ENCODE results near the gene SCAANT1. TPM values are rescaled to one million over a fixed set of nuclear protein-coding genes. Genes with fewer than 3 reads are reported as not detected.

Gene SCAANT1
- total RNA-seq, 2 donors from 2014 or later = 1.7 TPM; not detected in 1

DNA sequence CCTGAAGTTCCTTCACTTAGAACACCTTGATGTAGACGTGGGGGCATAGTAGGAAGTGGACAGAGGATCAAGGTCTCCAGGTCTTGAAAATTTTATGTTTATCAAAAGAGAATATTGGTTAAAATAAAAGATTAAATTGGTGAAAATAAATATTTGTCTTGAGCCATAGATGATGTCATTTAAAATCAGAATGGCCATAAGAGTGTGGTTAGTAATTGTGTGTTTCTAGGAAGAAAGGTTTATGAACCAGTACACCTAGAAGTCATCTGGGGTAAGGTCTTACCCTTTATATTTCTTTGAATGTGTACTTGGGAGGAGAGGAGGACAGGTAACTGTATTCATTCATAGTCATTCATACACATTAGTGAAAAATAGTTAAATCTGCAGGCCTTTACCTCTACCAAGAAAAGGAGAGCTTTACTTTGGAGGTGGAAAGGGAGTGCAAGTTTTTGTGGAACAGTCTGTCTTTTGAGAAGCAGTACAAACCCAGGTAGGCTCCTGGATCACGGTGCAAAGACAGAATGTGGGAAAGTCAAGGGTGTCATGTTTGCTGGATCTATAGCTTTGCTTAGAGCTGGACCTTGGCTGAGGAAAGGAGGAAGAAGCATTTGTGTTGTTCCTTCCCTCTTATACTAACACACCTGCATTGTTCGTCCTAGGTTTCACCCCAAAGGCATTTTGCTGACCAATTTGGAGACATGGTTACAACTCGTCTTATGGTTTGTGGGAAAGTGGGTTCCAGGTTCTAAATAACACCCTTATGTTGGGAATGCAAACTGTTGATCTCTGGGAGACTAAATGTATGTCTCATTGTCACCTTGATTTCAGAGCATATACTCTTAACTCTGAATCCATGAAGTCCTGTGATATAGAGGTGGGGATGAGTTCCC is 6.2 kb downstream of the SCAANT1 start:
- H3K36me3 Mint-ChIP-seq (ENCODE audit: low read depth) = peaks cover 2% of the 10 kb centered on the region
- peak overlapping the region; percentile 53 for H3K27ac Mint-ChIP-seq
- no peaks in the 10 kb centered on the region for H3K9me3 ChIP-seq (ENCODE audit: control insufficient read depth, low read length, poor library complexity, severe bottlenecking)
- no peaks in the 10 kb centered on the region for H3K27me3 Mint-ChIP-seq
- ATAC-seq (no peak), DNase-seq (no peak)
- H3K4me3 Mint-ChIP-seq = no peak overlapping the region
- H3K4me1 Mint-ChIP-seq = peaks cover 9% of the 10 kb centered on the region

DNA sequence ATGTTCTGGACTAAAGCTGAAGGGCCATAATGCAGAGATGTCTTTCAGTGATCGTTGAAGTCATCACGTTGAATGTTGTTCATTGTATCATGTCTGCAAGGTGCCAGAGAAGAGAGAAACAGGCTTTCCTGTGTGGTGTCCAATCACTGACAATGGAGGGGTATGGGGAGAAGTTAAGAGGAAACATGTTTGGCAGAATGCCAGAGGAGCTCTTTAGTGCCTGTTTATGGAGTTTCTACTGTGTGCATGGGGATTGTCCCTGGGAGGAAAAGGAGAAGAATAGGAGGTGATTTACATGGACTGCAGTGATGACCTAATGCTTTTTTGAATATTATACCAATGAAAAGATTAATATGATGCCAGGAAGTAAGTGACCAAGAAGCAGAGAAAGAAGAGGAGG is 11.7 kb downstream of the SCAANT1 start:
- H3K27me3 Mint-ChIP-seq = no peaks in the 10 kb centered on the region
- H3K4me3 Mint-ChIP-seq = no peak overlapping the region
- no peaks in the 10 kb centered on the region for H3K9me3 ChIP-seq (ENCODE audit: control insufficient read depth, low read length, poor library complexity, severe bottlenecking)
- peak overlapping the region; percentile 64 for H3K27ac Mint-ChIP-seq
- DNase-seq = no peak
- H3K4me1 Mint-ChIP-seq = peaks cover 13% of the 10 kb centered on the region
- ATAC-seq = no peak
- H3K36me3 Mint-ChIP-seq (ENCODE audit: low read depth) = peaks cover 7% of the 10 kb centered on the region

DNA sequence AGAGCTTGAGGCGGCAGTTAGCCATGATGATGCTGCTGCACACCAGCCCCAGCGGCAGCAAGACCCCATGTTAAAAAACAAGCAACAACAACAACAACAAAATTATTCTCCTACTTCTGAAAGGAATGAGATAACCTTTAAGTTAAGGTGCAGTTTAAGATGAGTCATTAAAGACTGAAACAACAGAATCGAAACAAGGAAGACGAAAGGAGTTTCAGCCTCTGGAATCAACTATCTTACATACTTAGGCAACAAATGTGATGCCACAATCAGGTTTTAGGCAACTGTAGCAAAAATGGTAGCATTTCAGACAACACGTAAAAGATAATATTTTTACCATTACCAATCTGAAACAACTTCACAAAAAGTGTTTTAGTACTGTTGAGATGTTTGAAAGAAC is 12.2 kb downstream of the SCAANT1 start:
- Mint-ChIP-seq H3K27me3 (no peaks in the 10 kb centered on the region), H3K27ac (peak overlapping the region; percentile 64), H3K4me3 (no peak overlapping the region), H3K36me3 (ENCODE audit: low read depth) (peaks cover 7% of the 10 kb centered on the region), H3K4me1 (peaks cover 18% of the 10 kb centered on the region)
- no peaks in the 10 kb centered on the region for H3K9me3 ChIP-seq (ENCODE audit: control insufficient read depth, low read length, poor library complexity, severe bottlenecking)
- ATAC-seq (no peak), DNase-seq (no peak)

DNA sequence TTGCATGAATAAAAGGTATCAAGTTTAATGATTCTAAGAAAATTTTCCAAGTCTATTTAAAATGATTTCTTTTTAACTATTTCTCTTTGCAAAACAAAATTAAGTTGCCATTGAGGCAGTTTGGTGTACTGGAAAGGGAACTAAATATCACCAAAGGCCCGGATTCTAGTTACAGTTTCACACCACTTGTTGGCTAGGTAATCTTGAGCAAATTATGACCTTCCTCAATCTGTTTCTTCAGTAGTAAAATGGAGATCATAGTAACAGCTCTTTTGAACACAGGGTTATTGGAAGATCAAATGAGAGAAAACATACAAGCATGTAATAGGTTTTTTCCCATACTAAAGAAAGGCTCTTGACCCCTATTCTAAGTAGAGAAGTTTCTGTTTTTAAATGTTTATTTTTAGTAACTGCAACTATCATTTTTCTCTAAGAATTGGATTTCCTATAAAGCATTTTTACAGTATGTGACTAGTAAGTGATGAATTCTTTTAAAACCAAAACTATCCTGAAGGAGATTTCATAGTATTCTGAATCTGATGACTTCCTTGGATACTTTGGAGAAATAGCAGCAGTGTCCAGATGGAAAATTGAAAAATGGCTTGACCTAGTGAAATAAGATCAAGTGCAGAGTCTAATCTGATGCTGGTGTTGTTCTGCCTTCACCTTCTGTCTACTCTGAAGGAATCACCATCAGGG is 15.7 kb downstream of the SCAANT1 start:
- Mint-ChIP-seq H3K4me1 (peaks cover 39% of the 10 kb centered on the region), H3K27ac (peak overlapping the region; percentile 85)
- no peak for ATAC-seq

DNA sequence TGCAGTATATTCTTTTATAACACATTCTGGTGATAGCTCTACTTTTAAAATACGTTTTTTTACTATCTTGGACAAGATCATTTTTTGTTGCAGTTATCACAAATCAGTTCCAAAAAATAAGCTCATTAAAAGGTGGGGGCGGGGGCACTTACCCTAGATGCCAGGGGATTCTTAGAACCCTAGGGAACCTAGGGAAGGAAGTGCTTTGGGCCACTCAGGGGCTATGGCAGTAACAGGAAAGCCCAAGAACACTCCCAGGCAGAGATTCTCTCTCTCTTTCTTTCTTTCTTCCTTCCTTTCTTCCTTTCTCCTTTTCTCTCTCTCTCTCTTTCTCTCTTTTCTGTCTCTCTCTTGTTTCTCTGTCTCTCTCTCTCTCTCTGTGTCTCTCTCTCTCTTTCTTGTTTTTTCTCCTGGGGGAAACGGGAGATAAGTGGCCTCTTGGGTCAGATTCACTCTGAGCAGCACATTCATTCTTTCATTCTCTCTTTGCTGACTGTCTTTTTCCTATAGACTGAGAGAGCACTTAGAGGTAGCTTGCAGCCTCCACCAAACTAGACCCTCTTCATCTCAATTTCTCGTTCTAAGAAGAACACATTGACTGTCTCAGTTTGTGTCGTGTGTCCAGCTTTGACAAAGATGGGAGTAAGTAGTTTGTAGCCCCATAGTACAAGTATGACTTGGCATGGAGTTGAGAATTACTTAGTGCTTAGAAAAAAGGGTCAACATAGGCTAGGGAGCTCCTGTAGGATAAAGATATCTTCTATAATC is 16.6 kb downstream of the SCAANT1 start:
- Mint-ChIP-seq H3K27ac (peak overlapping the region; percentile 90), H3K4me1 (peaks cover 39% of the 10 kb centered on the region)
- ATAC-seq = no peak

More for the DNA sequence above, 15.7 kb downstream of the SCAANT1 start:
- H3K9me3 ChIP-seq (ENCODE audit: control insufficient read depth, low read length, poor library complexity, severe bottlenecking) = no peaks in the 10 kb centered on the region
- no peak overlapping the region for H3K4me3 Mint-ChIP-seq
- peaks cover 7% of the 10 kb centered on the region for H3K36me3 Mint-ChIP-seq (ENCODE audit: low read depth)
- no peak for DNase-seq
- no peaks in the 10 kb centered on the region for H3K27me3 Mint-ChIP-seq

DNA sequence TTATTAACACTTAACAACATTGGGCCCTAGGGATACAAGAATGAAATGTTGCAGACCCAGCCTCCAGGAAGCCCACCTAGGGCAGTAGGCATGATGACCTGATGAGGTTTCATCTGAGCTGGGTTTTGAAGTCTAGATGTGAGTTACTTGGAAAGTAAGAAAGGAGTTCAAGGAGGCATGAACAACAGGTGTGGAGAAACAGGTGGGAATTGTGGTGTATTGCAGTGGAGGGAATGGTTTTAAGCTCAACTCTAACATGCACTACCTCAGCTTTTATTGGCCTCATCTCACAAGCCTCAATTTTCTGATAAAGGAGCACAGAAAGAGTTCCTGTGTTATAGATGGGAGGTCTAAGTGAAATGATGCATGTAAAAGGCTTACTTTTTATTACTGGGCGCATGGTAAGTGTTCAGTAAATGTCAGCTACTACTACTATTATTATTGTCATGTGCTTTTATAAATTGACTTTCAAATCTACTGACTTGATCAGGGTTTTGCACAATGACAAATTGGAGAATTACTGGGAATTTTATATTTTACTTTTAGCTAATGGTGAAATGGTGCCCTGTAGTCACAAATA is 19.3 kb downstream of the SCAANT1 start:
- H3K4me3 Mint-ChIP-seq = no peak overlapping the region
- H3K4me1 Mint-ChIP-seq = peaks cover 37% of the 10 kb centered on the region
- no peak for DNase-seq
- H3K9me3 ChIP-seq (ENCODE audit: control insufficient read depth, low read length, poor library complexity, severe bottlenecking) = no peaks in the 10 kb centered on the region
- H3K27me3 Mint-ChIP-seq = no peaks in the 10 kb centered on the region
- no peaks in the 10 kb centered on the region for H3K36me3 Mint-ChIP-seq (ENCODE audit: low read depth)
- ATAC-seq = no peak
- H3K27ac Mint-ChIP-seq = no peak overlapping the region

More for the DNA sequence above, 16.6 kb downstream of the SCAANT1 start:
- no peaks in the 10 kb centered on the region for H3K27me3 Mint-ChIP-seq
- no peak for DNase-seq
- H3K9me3 ChIP-seq (ENCODE audit: control insufficient read depth, low read length, poor library complexity, severe bottlenecking) = no peaks in the 10 kb centered on the region
- peaks cover 4% of the 10 kb centered on the region for H3K36me3 Mint-ChIP-seq (ENCODE audit: low read depth)
- no peak overlapping the region for H3K4me3 Mint-ChIP-seq

DNA sequence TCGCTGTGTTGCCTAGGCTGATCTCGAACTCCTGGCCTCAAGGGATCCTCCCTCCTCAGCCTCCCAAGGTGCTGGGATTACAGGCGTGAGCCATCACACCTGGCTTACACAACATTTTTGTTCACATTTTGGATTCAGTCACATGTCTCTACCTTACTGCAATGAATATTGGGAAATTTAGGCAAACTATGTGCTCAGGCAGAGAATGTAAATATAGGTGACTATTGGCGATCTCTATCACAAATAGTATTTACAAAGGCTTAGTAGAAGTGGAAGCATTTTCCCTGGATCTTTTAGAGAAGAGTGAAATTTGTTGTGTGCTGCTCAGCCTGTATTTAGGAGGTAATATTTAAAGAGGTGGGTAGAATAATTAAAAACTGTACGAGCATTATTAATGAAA is 20.7 kb downstream of the SCAANT1 start:
- H3K27me3 Mint-ChIP-seq = no peaks in the 10 kb centered on the region
- peak overlapping the region; percentile 21 for H3K27ac Mint-ChIP-seq
- peaks cover 40% of the 10 kb centered on the region for H3K4me1 Mint-ChIP-seq
- DNase-seq (no peak), ATAC-seq (no peak)
- no peaks in the 10 kb centered on the region for H3K36me3 Mint-ChIP-seq (ENCODE audit: low read depth)
- H3K9me3 ChIP-seq (ENCODE audit: control insufficient read depth, low read length, poor library complexity, severe bottlenecking) = no peaks in the 10 kb centered on the region
- H3K4me3 Mint-ChIP-seq = no peak overlapping the region

DNA sequence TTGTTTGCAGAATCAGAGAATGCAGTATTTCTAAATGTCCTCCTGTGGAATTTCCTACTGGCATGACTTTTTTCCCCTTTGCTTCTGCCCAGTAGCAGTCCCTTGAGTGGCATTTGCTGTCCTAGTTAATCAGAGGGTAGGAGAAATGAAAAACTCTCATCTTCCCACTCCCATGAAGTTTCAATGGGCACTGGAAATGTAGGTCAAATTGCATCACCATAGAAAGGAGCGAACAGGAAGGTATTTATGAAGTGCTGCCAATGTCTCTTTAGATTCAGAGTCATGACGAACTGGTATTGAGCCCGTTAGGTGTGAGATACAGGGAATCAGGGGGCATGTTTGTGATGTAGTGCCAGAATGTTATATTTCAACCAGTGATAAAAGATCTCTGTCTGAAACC is 25.3 kb downstream of the SCAANT1 start:
- Mint-ChIP-seq H3K27ac (peak overlapping the region; percentile 32), H3K4me1 (peaks cover 23% of the 10 kb centered on the region), H3K36me3 (ENCODE audit: low read depth) (no peaks in the 10 kb centered on the region), H3K4me3 (no peak overlapping the region), H3K27me3 (no peaks in the 10 kb centered on the region)
- no peak for ATAC-seq
- no peak for DNase-seq
- H3K9me3 ChIP-seq (ENCODE audit: control insufficient read depth, low read length, poor library complexity, severe bottlenecking) = no peaks in the 10 kb centered on the region

DNA sequence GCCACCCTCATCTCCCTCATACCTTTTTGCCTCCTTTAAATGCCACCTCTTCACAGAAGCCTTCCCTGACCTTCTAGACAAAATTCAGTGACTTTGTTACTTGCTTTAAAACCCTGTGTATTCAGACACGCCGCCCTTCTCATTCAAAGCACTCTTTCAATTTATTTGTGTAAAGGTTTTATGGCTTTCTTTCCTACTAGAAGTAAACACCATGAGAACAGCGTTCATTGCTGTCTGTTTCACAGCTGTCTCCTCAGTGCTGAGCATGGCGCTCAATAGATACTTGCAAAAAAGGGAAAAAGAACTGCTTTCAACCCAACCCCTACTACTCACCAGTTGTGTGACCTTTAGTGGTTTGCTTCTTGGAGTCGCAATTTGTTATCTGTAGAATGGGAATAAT is 31.5 kb downstream of the SCAANT1 start:
- Mint-ChIP-seq H3K27ac (no peak overlapping the region), H3K4me1 (peaks cover 44% of the 10 kb centered on the region), H3K4me3 (no peak overlapping the region), H3K36me3 (ENCODE audit: low read depth) (peaks cover 3% of the 10 kb centered on the region), H3K27me3 (no peaks in the 10 kb centered on the region)
- DNase-seq (no peak), ATAC-seq (no peak)
- no peaks in the 10 kb centered on the region for H3K9me3 ChIP-seq (ENCODE audit: control insufficient read depth, low read length, poor library complexity, severe bottlenecking)

DNA sequence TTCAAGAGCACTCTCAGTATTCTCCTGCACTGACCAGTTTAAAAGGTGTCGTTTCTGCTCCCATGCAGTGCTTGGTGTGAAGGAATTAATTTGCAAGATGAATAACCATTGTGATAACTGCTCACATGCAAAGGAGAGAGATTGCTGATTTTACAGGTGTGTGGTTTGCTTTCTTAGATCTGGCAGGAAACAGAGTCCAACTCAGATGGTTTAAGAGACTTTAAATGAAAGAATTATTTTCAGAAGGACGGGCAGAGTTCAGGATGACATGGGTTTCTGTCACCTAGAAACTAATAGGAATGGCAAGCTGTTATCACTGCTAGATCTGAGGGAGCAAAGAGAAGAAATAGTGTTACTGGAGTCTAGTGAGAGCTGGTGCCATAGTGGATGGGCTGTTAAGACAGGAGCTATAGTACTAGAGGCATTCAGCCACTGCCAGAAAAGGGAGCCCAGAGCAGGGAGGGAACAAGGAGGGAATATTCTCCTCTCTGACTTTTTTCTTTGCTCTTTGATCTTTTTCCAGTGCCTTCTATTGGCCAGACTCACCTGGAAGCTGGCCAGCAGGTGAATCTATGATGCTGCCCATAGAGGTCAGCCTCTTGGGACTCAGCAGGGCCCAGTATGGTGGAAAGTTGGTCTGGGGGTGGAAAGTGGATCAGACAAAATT is 33.7 kb downstream of the SCAANT1 start:
- H3K27me3 Mint-ChIP-seq = no peaks in the 10 kb centered on the region

DNA sequence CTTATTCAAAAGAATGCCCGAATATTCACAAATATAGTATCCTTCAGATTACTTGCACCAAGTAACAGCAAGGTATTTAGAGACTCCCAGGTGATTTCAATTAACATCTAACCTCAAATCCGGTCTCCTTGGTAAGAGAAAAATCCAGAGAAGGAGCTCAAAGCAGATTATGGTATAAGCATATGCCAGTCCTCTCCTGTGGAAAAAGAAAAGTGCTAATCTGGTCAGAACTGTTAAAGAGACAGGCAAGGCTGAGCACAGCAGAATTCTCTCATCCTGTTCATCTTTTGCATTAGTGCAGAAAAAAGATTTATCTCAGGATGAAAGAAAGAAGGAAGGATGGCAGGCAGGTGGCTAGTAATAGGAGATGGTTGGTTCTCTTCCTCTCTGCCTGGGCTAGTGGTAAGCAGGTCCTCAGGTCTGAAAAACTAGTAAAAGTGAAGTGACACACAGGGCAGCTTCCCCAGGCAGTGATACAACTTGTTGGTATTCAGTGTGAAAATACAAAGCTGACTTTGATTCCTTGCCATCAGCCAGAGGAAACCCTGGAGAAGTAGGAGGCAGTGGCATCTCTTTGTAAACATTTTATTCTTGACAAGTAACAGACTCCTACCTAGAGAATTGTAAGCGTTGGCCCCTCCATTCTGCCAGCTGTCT is 34.3 kb downstream of the SCAANT1 start:
- H3K36me3 Mint-ChIP-seq (ENCODE audit: low read depth) = peaks cover 3% of the 10 kb centered on the region
- ATAC-seq (no peak), DNase-seq (no peak)
- peak overlapping the region; percentile 49 for H3K27ac Mint-ChIP-seq
- no peaks in the 10 kb centered on the region for H3K27me3 Mint-ChIP-seq
- H3K4me3 Mint-ChIP-seq = peak overlapping the region; percentile 12
- H3K9me3 ChIP-seq (ENCODE audit: control insufficient read depth, low read length, poor library complexity, severe bottlenecking) = no peaks in the 10 kb centered on the region
- peaks cover 47% of the 10 kb centered on the region for H3K4me1 Mint-ChIP-seq

More for the DNA sequence above, 33.7 kb downstream of the SCAANT1 start:
- peak; percentile 42 for ATAC-seq
- DNase-seq = no peak
- Mint-ChIP-seq H3K4me1 (peaks cover 47% of the 10 kb centered on the region), H3K27ac (peak overlapping the region; percentile 49), H3K4me3 (peak overlapping the region; percentile 25), H3K36me3 (ENCODE audit: low read depth) (peaks cover 3% of the 10 kb centered on the region)
- H3K9me3 ChIP-seq (ENCODE audit: control insufficient read depth, low read length, poor library complexity, severe bottlenecking) = no peaks in the 10 kb centered on the region

DNA sequence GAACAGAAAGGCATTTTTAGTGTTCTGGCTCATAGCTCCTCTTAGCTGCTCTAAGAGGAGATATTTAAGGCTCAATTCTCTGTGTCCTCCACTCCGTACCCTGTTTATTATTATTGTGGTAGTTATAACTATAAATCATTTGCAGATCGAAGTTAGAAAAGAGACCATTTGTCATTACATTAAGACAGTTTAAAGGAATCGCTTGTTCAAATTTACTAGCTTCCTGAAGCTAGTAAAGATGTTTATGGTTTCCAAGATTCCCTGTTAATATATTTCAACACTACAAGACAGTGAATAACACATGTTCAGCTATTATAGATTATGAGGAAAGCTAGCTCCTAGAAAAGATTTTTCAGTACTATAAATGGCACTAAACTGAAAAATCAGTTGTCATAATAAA is 35.9 kb downstream of the SCAANT1 start:
- DNase-seq (no peak), ATAC-seq (no peak)
- no peak overlapping the region for H3K4me3 Mint-ChIP-seq
- H3K27ac Mint-ChIP-seq = peak overlapping the region; percentile 65
- H3K9me3 ChIP-seq (ENCODE audit: control insufficient read depth, low read length, poor library complexity, severe bottlenecking) = no peaks in the 10 kb centered on the region
- H3K4me1 Mint-ChIP-seq = peaks cover 47% of the 10 kb centered on the region
- H3K27me3 Mint-ChIP-seq = no peaks in the 10 kb centered on the region
- peaks cover 3% of the 10 kb centered on the region for H3K36me3 Mint-ChIP-seq (ENCODE audit: low read depth)
